ENCODE data around the gene SLC43A2. TPM values are rescaled to one million over a fixed set of nuclear protein-coding genes. Genes with fewer than 3 reads are reported as not detected.

Gene SLC43A2
- total and polyA plus RNA-seq, 3 donors from 2014 or later, result 11.7 to 15.7 (median 12.4) TPM

DNA sequence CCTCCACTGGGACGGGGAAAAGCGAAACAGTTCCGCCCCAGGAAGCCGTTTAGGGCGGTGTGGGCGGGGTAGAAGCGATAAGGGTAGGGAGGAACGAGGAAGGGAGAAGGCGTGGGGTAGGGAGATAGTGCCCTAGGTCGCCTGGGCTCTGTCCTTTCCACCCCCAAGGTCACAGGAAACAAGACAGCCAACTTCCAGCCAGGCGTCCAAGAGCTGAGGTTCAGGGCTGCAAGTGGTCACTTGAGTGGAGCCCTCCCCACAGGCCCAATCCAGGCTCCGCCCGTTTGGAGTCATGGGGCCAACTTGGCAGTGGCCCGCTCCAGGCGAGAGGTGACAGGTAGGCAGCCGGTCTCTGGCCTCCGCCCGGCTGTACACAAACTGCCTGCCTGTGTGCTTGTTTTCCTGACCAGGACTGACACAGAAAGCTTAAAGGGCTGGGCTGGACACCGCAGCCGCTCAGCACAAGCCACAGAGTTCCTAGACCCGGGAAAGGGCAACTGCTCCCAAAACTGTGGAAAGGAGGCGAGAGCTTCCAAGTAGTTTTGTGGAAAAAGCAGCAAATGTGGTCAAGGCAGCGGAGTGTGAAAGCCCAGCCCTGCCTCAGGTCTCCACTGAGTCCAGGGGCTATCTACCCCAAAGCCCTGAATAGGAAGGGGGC, 21.3 kb upstream of the SLC43A2 start, which contains the start of gene RILP:
Gene RILP, minus strand, starts transcription at position 23 of the 658 bp plus-strand sequence. CDS start 62 bp downstream, outside the sequence.
- 3 to 8% methylated on average over 5 to 23 of the region's 23 CpGs for WGBS, 2 donors
- H3K36me3 ChIP-seq (ENCODE audit: low read depth, missing control alignments), result no peaks in the 10 kb centered on the region
- DNase-seq, result peak; percentile 90
- peak within 1 kb of the TSS; percentile 70 to 72 for H3K4me3 ChIP-seq
- no peaks in the 10 kb centered on the region for H3K27me3 ChIP-seq
- intact Hi-C loops (cut with DNase I; ENCODE audit: low total_unique reads), result loop anchor here (5.0 kb wide), 1 partner anchor 73 kb away; no protein-coding TSS in a partner anchor
- H3K9me3 ChIP-seq, result no peaks in the 10 kb centered on the region
- TF ChIP-seq, protein P1, sequence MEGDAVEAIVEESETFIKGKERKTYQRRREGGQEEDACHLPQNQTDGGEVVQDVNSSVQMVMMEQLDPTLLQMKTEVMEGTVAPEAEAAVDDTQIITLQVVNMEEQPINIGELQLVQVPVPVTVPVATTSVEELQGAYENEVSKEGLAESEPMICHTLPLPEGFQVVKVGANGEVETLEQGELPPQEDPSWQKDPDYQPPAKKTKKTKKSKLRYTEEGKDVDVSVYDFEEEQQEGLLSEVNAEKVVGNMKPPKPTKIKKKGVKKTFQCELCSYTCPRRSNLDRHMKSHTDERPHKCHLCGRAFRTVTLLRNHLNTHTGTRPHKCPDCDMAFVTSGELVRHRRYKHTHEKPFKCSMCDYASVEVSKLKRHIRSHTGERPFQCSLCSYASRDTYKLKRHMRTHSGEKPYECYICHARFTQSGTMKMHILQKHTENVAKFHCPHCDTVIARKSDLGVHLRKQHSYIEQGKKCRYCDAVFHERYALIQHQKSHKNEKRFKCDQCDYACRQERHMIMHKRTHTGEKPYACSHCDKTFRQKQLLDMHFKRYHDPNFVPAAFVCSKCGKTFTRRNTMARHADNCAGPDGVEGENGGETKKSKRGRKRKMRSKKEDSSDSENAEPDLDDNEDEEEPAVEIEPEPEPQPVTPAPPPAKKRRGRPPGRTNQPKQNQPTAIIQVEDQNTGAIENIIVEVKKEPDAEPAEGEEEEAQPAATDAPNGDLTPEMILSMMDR (IDR thresholded peaks at IDR 0.05), result no peak
- TF ChIP-seq POLR2A (IDR thresholded peaks at IDR 0.05), result no peak
- H3K27ac ChIP-seq, result peak within 1 kb of the TSS; percentile 78 to 94
- H3K4me1 ChIP-seq, result peaks cover 20% of the 10 kb centered on the region

DNA sequence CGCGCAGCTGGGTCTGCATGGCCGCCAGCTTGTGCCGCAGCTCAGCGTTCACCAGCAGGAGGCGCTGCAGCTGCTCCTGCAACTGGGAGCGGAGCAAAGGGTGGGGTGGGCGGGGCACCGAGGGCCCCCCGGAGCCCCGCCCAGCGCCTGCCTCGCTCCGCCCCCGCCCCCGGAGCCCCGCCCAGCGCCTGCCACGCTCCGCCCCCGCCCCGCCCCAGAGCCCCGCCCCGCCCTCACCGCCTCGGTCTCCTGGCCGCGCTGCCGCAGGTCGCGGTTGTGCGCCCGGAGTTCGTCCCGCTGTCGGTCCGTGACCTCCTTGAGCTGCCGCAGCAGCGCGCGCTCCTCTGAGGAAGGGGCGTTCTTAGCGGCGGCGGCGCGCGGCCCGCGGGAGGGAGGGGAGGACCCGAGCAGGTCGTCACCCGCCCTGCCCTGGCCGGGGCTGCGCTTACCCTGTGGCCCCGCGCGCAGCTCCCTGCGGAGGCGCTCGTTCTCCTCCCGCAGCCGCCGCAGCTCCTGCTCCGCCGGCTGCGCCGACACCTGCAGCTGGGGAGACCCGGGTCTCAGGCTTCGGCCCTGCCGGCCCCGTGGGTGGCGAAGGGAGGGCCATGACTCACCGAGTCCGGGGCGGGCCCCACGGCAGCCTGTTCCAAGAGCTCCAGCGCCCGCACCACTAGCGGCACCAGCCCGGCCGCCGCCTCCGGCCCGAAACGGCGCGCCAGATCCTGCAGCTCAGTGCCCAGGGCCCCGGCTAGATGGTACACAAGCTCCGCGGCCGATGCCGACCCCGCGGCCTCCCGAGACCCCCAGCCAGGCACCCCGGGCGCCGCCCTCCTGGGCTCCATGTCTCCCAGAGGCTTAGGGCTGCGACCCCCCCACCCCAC, 20.6 kb upstream of the SLC43A2 start:
- 0 to 6% methylated on average over 7 to 55 of the region's 100 CpGs for WGBS, 2 donors
- Histone ChIP-seq H3K9me3 (no peaks in the 10 kb centered on the region), H3K27ac (peak overlapping the region; percentile 78 to 94), H3K36me3 (ENCODE audit: low read depth, missing control alignments) (no peaks in the 10 kb centered on the region), H3K27me3 (no peaks in the 10 kb centered on the region), H3K4me1 (peaks cover 21% of the 10 kb centered on the region), H3K4me3 (peak overlapping the region; percentile 70 to 72)
- TF ChIP-seq POLR2A (IDR thresholded peaks at IDR 0.05), result no peak
- TF ChIP-seq, protein P1 (IDR thresholded peaks at IDR 0.05), result peak in 2 of 3 experiments; percentile 94 to 96
- intact Hi-C loops (cut with DNase I; ENCODE audit: low total_unique reads), result loop anchor here (5.0 kb wide), 1 partner anchor 72 kb away; no protein-coding TSS in a partner anchor
- DNase-seq, result peak; percentile 96

DNA sequence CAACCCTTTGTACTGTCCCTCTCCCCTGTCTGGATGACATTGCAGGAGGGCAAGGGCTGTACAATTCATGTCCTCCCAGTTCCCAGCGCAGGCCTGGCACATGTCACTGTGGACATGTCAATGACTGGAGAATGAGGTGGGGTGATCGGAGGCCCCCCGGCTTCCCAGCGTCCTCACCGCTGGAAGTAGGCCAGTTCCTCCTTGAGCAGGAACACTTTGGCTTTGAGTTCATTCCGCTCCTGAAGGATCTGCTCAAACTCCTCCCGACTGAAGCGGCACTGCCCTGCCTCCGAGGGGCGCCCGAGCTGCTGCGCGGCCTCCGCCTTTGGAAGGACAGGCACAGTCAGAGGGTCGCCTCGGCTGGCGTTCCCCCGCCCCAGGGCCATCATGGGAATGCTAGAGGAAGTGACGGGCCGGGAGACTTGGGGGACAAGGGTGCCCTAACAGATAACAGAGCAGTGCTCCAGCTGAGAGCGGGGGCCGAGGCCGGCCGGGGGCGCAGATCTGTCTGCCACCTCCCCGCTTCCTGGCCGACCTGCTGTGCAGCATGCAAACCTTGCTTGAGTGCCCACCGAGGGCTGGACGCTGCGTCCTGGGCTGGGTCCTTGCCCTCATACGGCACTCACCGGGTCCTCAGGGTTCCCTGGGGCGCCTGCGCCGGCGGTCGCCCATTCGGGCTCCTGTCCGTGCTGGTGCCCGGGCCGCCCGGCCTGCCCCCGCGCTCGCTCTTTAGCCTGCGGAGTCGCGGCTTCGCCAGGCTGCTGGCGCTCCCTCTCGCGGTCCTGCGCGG, 19.7 kb upstream of the SLC43A2 start:
- 0 to 11% methylated on average over 4 to 49 of the region's 54 CpGs for WGBS, 2 donors
- no peaks in the 10 kb centered on the region for H3K36me3 ChIP-seq (ENCODE audit: low read depth, missing control alignments)
- no peak for DNase-seq

DNA sequence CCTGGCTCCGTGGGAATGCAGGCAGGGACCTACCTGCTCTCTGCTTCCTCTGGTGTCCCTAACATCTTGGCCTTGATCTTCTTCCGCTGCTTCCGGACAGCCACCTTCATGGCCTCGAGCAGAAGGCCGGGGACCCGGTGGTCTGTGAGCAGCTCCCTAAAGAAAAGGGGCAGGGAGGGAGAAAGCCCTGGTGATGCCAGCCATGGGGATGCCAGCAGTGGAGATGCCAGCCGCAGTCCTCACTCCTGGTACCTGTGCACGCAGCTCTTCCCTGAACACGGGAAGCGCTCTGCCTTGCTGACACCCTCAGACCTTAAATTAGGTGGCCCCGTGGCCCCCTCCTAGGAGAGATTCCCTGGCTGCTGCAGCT, 19.2 kb upstream of the SLC43A2 start:
- DNase-seq, result no peak
- Histone ChIP-seq H3K4me1 (peaks cover 26% of the 10 kb centered on the region), H3K9me3 (no peaks in the 10 kb centered on the region), H3K27ac (no peak overlapping the region), H3K36me3 (ENCODE audit: low read depth, missing control alignments) (no peaks in the 10 kb centered on the region), H3K27me3 (no peaks in the 10 kb centered on the region), H3K4me3 (no peak overlapping the region)
- intact Hi-C loops (cut with DNase I; ENCODE audit: low total_unique reads), result loop anchor here (5.0 kb wide), 1 partner anchor 70 kb away; no protein-coding TSS in a partner anchor
- no peak for TF ChIP-seq POLR2A (IDR thresholded peaks at IDR 0.05)
- TF ChIP-seq, protein P1 (IDR thresholded peaks at IDR 0.05), result no peak
- 70 to 82% methylated on average over 7 to 11 of the region's 11 CpGs for WGBS, 2 donors

More for the DNA sequence above, 19.7 kb upstream of the SLC43A2 start:
- peaks cover 26% of the 10 kb centered on the region for H3K4me1 ChIP-seq
- intact Hi-C loops (cut with DNase I; ENCODE audit: low total_unique reads), result loop anchor here (5.0 kb wide), 1 partner anchor 71 kb away; no protein-coding TSS in a partner anchor
- no peak for TF ChIP-seq POLR2A (IDR thresholded peaks at IDR 0.05)
- TF ChIP-seq, protein P1 (IDR thresholded peaks at IDR 0.05), result peak in 1 of 3 experiments; percentile 85
- peak overlapping the region; percentile 70 to 74 for H3K27ac ChIP-seq
- no peaks in the 10 kb centered on the region for H3K9me3 ChIP-seq
- H3K4me3 ChIP-seq, result peak overlapping the region; percentile 70 to 72
- H3K27me3 ChIP-seq, result no peaks in the 10 kb centered on the region
